Stimulated activated CD8-positive, alpha-beta memory T cell treated with anti-CD3 and anti-CD28 coated beads, Interleukin-15, amount 100 ng/mL, for 24 hours (primary cell): Measurements from ENCODE around the gene ZNF500.

ENCODE experiments used
- DNase-seq: peaks from one replicate; pipeline ENCODE4 v3.0.0-alpha.2; 2020; ENCODE audit warnings: low read depth

The ZNF500 gene

GRCh38 chr16:4772351-4772750, 5.4 kb upstream of the ZNF500 start:
- DNase-seq, result no peak

GRCh38 chr16:4771646-4772045, 4.7 kb upstream of the ZNF500 start:
- no peak for DNase-seq

GRCh38 chr16:4769306-4769638, 2.3 kb upstream of the ZNF500 start:
- DNase-seq, result no peak

GRCh38 chr16:4768549-4769305, 1.8 kb upstream of the ZNF500 start:
- peak; percentile 67 for DNase-seq

GRCh38 chr16:4767872-4768548, 1.0 kb upstream of the ZNF500 start:
- no peak for DNase-seq

- DNase-seq, result no peak
These were observed 1.2 kb downstream of the ZNF500 start for GRCh38 chr16:4765511-4766474.

GRCh38 chr16:4763791-4764190, 3.2 kb downstream of the ZNF500 start:
- DNase-seq, result no peak

- no peak for DNase-seq
These were observed 4.8 kb downstream of the ZNF500 start for GRCh38 chr16:4762205-4762604.

- no peak for DNase-seq
These were observed 6.6 kb downstream of the ZNF500 start for GRCh38 chr16:4760221-4760910.

GRCh38 chr16:4755687-4756086, 11.3 kb downstream of the ZNF500 start:
- no peak for DNase-seq

GRCh38 chr16:4754865-4755264, 12.1 kb downstream of the ZNF500 start:
- no peak for DNase-seq

GRCh38 chr16:4753227-4753626, 13.7 kb downstream of the ZNF500 start:
- DNase-seq, result no peak

- no peak for DNase-seq
These were observed 14.4 kb downstream of the ZNF500 start for GRCh38 chr16:4752351-4753100.

- no peak for DNase-seq
These were observed 16.1 kb downstream of the ZNF500 start for GRCh38 chr16:4750896-4751295.

GRCh38 chr16:4749700-4750257, 17.2 kb downstream of the ZNF500 start:
- no peak for DNase-seq

- no peak for DNase-seq
These were observed 18.1 kb downstream of the ZNF500 start for GRCh38 chr16:4748682-4749411.

- DNase-seq, result no peak
These were observed 18.9 kb downstream of the ZNF500 start for GRCh38 chr16:4747906-4748681.

- DNase-seq, result no peak
These were observed 19.9 kb downstream of the ZNF500 start for GRCh38 chr16:4746991-4747574.

GRCh38 chr16:4746215-4746614, 20.7 kb downstream of the ZNF500 start:
- DNase-seq, result no peak
